NCI-H82 treated with DMSO at 0.1 percent for 48 hours (cell line): ENCODE results near the gene ZNF438.
"Not testable (repeated sequence)": the region's sequence is repeated elsewhere in the genome, so short reads cannot be mapped to it uniquely, and the experiment has no call there.

Experiments
- DNase-seq: peaks from one replicate; lab custom pipeline; 2025; ENCODE audit not compliant: unreplicated experiment; lab: John Stamatoyannopoulos, UW

The ZNF438 gene

DNA sequence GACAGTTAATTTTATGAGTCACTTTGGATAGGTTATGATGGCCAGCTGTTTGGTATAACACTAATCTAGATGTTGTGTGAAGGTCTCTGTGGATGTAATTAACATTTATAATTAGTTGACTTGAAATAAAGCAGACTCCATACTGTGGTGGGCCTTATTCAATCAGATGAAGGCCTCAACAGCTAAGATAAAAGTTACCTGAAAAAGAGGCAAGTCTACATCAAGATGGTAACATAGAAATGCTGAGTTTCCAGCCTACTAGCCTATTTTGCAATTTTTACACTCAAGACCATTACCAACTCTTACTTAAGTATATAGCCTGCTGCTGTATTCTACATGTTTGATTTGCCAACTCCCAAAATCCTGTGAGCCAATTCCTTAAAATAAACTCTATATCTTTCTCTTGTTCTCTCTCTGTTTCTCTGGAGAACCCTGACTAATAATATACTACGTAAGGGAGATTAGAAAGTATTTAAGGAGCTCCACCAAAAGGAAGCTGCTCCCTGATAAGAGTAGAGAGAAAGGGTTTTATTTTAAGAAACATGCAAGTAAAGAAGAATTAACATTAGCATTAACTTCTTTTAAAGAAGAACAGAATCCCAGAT, 42.7 kb downstream of the ZNF438 start:
- no peak for DNase-seq

DNA sequence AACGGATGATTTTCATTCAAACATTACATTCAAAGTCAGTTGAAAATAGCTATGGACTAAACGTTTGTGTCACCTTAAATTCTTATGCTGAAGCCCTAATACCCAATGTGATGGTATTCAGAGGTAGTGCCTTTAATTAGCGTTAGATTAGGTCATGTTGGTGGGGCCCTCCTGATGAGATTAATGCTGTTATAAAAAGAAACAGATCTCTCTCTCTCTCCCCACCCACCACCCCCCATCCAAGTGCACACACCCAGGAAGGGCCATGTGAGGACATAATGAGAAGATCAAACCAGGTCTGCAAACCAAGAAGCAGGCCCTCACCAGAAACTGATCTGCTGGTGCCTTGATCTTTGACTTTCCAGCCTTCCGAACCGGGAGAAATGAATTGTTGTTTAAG, 44.2 kb downstream of the ZNF438 start:
- DNase-seq = peak; percentile 36

DNA sequence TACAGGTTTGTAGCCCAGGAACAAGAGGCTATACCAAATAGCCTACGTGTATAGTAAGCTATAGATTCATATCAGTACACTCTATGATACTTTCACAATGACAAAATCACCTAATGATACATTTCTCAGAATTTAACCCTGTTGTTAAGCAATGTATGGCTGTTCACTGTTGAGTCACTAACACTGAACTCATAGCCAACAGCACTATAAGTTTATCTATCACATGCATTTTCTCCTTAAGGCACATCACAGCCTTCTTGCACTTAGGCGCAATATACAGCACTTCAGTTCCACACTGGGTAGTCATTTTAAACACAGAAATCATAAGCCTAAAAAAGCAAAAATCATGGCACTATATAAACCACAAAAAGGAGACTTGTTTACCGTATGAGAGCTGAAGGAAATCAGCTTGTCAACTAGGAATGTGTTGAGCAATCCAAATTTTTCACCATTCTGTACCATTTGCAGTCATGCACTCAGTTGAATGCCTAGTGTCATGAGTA, 45.6 kb downstream of the ZNF438 start:
- DNase-seq = no peak

DNA sequence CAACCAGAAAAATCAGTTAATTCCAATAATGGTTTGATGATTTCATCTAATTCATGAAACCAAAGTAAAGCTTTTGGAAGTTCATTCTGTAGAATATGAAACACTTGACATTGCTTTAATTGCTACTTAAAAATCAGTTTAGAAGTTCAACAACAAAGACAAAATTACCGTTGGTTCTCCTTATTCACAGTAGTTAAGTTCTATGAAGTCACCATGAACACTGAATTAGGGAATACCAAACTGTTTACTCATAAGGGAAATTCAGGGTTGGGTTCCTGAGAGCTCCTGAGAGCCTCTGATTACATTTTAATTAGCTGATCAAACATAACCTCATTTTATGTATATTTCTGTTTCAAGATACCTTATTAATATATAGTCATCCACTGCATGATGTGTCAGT, 46.2 kb downstream of the ZNF438 start:
- no peak for DNase-seq

DNA sequence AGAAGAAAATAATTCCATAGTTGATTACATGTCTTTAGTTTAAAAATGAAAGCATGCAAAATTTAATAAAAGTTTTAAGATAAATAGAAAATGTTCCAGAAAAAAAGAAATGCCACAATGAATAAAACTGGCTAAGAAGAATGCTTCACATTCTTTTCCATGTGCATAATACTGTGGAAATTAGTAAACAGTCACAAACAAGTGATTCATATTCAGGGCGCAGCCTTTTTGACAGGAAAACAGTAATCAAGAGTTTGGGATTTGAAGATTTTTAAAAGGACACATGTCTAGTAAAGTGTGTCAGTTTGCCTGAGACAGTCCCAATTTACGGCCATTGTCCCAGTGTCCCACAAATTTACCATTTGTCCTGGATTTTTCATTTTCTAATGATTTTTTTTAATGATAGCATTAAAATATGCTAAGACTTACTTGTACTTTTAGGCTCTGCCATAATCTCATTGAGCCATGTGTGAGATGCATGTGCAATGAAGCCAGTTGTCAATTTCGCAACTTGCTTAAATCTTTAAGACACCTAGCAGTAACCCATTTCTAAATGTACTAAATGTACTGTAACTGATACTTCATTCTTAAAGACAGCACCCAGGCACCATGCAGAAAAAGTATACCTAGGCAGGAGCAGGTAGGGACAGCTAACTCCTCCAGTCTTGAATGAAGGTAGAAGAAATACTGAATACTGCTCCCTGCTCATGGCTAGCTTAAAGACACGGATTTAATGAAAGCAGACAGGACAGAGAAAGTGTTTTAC, 46.9 kb downstream of the ZNF438 start:
- no peak for DNase-seq

DNA sequence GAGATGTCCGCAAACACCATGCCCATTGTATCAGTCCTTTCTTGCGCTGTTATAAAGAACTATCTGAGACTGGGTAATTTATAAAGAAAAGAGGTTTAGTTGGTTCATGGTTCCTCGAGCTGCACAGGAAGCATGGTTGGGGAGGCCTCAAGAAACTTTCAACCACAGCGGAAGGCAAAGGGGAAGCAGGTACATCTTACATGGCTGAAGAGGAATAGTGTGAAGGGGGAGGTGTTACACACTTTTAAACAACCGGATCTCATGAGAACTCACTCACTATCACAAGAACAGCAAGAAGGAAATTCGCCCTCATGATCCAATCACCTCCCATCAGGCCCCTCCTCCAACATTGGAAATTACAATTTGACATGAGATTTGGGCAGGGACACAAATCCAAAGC, 48.5 kb downstream of the ZNF438 start:
- DNase-seq = not testable (repeated sequence)

DNA sequence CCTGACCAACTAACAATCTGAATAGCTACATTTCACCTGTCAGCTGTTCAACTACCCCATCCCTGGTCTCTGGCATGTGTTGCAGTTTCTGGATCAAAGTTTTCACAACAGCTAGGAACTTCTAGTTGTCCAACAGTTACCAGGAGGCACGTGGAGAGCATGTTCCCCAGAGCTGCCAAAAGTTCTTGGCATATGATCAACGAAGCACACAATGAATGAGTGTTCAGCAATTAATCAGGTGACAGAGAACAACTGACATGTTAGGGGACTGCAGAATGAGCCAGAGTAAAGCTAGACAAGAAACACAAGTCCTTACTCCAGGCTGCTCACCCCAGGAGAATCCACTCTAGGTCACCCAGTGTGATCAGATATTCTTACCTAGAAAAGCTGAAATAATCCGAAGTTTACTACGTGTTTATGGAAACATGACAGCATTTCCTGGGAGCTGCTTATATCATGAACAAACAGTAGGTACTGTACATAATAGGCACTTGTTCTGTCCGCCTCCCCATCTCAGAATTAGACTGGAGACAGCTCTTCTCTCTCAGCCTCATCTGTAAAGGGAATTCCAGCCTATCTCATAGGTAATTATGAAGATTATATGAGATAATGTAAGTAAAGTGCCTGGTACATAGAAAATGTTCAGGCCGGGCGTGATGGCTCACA, 50.6 kb downstream of the ZNF438 start:
- no peak for DNase-seq

DNA sequence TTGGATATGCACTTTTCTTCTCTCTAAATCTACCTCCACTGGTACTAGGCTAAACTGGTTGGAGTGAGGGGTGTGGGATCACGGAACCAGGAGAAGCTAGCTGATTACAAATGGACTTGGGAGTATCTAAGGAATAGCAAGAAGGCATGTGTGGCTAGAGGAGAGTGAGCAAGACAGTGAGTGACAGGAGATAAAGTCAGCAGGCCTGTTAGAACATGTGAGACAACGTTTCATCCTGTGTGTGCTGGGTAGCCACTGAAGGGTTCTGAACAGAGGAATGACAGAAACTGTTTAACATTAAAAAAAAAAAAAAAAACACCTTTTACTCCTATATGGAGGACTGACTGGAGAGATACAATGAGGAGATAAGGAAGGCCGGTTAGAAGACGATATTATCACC, 51.7 kb downstream of the ZNF438 start:
- no peak for DNase-seq

DNA sequence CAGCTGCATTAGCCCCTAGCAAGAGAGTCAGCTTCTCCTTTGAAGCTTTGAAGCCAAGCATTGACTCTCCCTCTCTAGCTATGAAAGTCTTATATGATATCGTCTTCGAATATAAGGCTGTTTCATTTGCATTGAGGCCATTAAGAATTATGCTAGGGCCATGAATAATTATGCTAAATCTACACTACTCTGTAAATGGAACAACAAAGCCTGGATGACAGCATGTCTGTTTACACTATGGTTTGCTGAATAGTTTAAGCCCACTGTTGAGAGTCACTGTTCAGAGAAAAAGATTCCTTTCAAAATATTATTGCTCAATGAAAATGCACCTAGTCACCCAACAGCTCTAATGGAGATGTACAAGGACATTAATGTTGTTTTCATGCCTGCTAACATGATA, 52.8 kb downstream of the ZNF438 start:
- no peak for DNase-seq

DNA sequence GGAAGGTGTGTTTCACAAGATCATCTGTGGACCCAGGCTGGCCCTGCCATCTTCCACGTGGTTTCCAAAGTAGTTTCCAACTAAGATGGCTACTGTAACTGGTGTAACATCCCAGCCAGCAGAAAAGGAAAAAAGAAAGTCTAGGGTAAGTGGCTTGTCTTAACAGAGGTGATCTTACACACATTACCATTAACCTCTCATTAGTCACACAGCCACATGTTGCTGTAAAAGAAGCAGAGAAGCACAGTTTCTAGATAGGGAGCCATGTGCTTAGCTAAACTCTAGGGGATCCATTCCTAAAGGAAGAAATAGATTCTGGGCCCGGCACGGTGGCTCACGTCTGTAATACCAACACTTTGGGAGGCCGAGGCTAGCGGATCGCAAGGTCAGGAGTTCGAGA, 54.3 kb downstream of the ZNF438 start:
- no peak for DNase-seq

DNA sequence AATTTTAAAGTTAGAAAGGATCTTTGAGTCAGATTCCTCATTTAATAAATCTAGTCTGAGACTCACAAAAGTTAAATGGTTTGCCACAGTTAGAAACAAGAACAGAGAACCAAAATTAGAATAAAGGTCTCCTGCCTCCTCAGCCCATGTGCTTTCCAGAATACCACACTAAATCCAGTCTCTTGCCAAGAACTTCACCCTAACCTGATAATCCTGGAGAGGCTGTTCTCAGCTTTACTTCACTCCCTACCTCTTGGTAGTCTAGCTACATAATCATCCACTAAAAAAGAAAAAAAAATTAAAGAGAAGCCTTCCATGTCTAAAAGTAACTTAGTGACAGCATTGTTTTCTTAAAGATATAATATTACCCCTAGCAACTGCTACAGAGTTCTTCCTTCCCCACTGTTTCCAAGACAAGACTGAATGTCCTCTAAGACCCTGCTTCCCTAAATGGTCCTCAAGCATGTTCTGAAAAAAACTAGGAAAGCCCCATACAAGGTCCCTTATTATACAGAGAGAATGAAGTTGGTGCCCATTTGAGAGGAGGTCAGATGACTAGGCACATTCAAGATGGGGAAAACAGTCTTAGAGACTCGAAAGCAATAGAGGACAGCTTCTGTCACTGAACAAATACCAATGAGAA, 56.8 kb downstream of the ZNF438 start:
- no peak for DNase-seq

DNA sequence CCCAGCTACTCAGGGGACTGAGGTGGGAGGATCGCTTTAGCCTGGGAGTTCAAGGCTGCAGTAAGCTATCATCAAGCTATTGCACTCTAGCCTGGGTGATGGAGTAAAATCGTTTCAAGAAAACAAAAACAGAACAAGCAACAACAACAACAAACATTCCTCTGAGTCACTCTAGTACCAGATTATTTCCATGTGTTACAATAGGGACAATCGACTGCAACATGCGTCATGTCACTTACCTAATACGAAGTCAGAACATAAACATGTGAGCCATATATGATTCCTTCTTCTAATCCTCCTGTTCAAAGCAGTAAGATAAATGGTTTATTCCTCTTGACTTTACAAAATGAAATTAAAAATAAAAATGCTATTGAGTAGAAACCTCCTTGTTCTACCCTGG, 57.3 kb downstream of the ZNF438 start:
- DNase-seq = no peak

DNA sequence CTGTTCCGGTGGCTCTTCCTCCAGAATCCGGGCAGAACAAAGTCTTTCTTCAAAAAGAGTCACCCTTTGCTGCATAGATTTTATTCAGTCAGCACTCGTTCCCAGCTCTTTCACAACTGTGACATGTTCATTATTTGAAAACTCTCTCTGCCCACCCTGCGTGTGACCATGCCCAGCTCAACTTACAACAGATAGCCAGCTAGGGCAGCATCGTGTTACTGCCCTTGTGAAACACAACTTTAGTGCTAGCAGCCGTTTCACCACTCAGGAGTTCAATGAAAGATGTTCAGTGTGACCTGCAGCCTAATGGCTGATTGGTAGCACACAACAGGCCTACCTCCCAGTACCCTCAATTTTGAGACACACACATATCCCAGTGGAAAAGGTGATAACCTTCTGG, 57.9 kb downstream of the ZNF438 start:
- no peak for DNase-seq

DNA sequence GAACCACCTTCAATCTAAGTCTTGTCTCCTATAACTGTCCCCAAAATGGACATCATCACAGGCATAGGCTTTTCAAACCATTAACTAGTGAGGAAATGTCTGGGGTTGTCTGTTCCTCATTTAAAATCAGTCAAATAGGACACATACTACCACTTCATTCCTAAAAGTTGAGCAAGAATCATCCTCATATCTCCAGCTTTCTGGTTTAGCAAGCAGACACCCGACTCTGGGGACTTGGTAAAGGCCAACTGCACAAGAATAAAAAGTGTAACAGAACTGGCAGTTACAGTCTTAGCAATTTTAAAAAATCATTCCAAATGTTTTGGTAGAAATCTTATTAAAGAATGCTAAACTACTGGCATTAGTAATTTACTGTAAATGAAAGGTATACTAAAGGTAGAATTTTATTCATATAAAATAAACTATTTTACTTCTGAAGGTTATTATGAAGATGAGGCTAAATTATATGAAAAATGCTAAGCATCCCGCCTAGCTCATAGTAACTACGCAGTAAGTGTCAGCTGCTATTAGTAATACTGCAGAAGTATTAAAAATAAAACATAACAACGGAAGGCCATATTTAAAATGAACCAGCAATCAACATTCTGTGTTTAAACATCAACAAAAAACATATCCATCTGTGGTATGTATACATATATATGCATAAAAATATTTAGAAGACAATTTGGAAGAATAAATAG, 60.8 kb downstream of the ZNF438 start:
- DNase-seq = no peak

DNA sequence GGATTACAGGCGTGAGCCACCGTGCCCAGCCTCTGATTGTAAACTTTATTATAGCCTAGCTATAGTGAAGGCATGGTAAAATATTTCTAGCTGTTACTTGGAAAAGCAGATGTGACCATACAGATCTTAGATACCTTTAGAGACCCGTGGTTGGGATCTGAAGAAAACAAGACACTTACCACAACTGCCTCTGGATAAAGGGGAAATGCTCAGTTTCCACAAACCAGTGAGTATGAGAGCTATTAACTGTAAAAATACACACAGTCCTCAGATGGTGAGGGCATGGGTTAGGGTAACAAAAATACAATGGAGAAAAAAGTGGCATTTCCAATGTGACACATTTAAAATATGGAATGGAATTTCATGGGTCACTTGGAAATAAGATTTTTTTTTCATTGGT, 63.0 kb downstream of the ZNF438 start:
- no peak for DNase-seq

DNA sequence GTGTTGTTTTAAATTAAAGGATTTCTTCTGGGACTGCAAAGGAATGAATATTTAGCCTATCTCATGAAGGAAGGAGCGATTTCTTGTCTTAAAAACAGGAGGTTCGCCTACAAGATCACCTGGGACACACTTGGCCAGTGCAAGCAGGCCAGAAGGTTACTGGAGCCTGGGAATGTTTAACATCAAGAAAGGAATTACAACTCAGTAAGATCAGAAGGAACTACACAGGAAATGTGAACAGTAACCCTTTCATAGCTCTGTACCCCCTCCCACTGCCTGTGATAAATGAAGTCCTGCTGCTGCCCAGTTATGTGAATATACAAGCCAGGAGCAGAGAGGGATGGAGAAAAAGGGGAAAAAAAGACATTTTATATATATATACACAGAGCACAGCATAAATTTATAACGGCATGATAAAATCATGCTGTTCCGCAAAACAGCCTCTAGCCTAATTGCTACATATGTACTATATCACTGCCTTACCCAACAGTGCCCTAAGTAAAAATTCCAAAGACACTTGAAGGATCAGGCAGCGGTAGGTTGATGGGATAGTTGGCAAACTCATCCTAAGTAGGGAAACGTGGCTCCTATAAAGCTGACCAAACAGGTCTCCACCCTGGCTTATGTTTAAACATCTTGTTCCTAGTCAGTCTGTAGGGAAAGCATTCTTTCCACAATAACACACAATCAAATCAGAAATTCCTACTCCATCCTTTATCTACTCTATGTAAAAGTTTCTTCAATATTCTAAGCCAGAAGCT, 63.8 kb downstream of the ZNF438 start:
- no peak for DNase-seq

DNA sequence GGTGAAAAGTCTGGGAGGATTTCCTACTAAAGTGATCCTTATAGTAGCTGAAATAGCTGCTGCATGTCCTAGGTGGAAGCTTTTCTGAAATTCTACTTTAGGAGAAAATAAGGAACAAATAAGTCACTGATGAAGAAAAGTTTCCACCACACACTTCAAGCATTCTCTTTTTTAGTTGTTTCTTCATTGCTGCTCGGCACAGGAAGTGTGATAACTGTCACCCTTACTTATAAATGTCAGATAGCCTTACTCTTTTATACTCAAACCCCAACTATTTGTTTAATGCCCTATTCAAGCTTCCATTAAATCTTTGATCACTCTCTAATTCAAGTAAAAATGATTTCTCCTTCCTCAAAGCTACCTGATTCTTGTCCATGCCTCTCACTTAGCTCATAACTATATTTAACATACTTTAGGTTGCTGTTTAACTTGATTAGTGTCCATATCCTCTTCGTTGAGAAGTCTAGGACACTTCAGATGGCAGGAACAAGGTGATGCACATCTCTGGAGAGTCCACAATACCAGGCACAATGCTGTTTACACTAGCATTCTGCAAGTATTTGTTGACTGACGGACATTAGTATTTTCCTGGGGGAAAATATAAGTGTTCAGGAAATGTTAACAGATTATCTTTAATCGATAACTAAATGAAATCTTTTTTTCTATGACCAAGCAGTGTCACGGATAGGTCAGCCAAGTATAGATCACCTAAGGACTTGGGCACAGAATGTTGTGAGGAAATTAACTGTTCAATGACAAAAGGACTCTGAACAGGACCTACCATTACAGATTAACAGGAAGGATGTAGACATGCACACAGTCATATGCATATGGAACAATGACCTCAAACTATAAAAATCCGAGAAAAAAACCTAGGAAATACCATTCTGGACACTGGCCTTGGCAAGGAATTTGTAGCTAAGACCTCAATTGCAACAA, 67.4 kb downstream of the ZNF438 start:
- no peak for DNase-seq

DNA sequence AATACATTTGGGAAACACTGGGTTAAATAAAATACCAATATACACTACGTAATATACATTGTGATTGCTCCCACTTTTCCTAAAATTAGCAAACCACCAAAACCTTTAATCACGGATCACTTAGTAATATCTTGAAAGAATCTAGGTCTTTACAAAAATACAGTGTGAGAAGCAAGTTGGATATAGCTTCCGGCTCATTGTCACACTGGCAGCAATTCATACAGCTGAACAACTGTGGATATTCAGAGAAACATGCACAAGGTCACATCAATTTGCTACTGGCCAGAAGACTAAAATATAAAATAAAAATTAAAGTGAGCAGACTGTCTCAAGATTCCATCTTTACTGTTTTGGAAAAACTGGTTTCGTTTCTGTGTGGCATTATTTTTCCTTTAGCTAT, 69.1 kb downstream of the ZNF438 start:
- no peak for DNase-seq

DNA sequence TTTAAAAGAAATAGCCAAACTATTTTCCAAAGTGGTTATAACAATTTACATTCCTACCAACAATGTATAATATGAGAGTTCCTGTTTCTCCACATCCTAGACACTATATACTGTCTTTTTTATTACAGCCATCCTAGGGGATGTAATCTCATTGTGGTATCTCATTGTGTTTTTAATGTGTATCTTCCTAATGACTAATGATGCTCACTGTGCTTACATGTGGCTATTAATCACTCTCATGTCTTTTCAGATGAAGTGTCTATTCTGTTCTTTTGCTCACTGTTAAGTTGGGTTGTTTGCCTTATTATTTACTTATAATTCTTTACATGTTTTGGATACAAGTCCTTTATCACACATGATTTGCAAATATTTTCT, 71.8 kb downstream of the ZNF438 start:
- no peak for DNase-seq
